Fibroblast of mammary gland (primary cell): ENCODE data around the gene CNKSR2.

ENCODE experiments used
- DNase-seq: peaks from one replicate; pipeline ENCODE4 v3.0.0-alpha.2; 2010; ENCODE audit warnings: low read depth
- H3K4me3 ChIP-seq: 2 replicates; pipeline ENCODE4 v1.5.1; 2011; ENCODE audit warnings: low read depth, mild to moderate bottlenecking, low read length, moderate library complexity; ENCODE audit not compliant: control insufficient read depth
- CTCF ChIP-seq: conservative IDR thresholded peaks from 2 replicates; pipeline ENCODE4 v1.5.1; 2011; ENCODE audit warnings: low read depth, low read length, inconsistent platforms; ENCODE audit not compliant: control insufficient read depth, insufficient read depth

CNKSR2 gene

GRCh38 chrX:21612154-21612553, 237.9 kb downstream of the CNKSR2 start:
- no peak overlapping the region for H3K4me3 ChIP-seq
- DNase-seq = no peak
- no peak for TF ChIP-seq CTCF

GRCh38 chrX:21616386-21616785, 242.2 kb downstream of the CNKSR2 start:
- no peak for DNase-seq
- TF ChIP-seq CTCF = no peak
- H3K4me3 ChIP-seq = no peak overlapping the region

GRCh38 chrX:21620234-21620633, 246.0 kb downstream of the CNKSR2 start:
- H3K4me3 ChIP-seq = no peak overlapping the region
- no peak for DNase-seq
- no peak for TF ChIP-seq CTCF

DNA sequence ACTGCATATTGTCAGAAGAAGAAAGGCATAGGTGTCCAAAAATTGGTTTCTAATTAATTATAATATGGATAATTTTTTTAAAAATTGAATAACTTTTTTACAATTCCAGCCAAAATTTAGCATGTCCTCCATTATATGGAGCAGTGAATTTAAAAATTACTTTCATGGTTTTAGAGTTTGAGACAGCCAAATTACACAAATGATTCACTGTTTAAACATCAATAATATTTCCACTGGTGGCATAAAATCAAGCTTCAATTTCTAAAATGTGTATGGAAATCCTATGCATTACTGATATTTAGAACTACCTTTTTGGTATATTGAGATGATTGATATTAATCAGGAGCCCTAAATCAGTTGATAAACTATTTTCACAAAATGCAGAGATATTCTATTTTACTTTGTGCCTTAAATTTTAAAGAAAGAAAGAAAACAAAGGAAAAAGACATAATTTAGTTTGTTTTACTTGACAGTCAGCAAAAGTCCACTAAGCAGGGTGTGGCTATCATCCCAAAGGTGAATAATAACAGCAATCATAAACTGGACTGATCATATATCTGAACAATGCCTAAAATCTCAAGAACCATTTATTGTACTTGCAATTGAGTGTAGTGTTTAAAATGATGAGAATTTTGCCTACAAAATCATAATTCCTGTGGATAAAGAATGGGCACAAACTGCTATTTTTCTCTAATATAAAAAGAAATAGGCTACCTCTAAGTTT, 249.7 kb downstream of the CNKSR2 start:
- no peak overlapping the region for H3K4me3 ChIP-seq
- TF ChIP-seq CTCF = no peak
- no peak for DNase-seq

- no peak overlapping the region for H3K4me3 ChIP-seq
- TF ChIP-seq CTCF = no peak
- DNase-seq = peak; percentile 6
Observed at GRCh38 chrX:21632027-21632426, 257.8 kb downstream of the CNKSR2 start.

- peak; percentile 69 for DNase-seq
- no peak for TF ChIP-seq CTCF
- H3K4me3 ChIP-seq = no peak overlapping the region
Observed at GRCh38 chrX:21638311-21638710, 264.1 kb downstream of the CNKSR2 start.
